HG03108 (cell line): Measurements from ENCODE around the gene PIGR.

ENCODE experiments used
- ATAC-seq: cut with Tn5 transposase; IDR thresholded peaks from one replicate; pipeline ENCODE4 v1.9.1; 2021; ENCODE audit warnings: moderate library complexity; ENCODE audit not compliant: unreplicated experiment

The PIGR gene

GRCh38 chr1:206893380-206893779 is 52.9 kb downstream of the PIGR start:
- ATAC-seq: no peak

GRCh38 chr1:206892351-206892984 is 53.8 kb downstream of the PIGR start:
- ATAC-seq: no peak

GRCh38 chr1:206891412-206891811 is 54.9 kb downstream of the PIGR start:
- no peak for ATAC-seq

GRCh38 chr1:206890125-206891060 is 55.9 kb downstream of the PIGR start:
- no peak for ATAC-seq

GRCh38 chr1:206887701-206888100 is 58.6 kb downstream of the PIGR start:
- ATAC-seq: no peak

GRCh38 chr1:206886831-206887230 is 59.4 kb downstream of the PIGR start:
- ATAC-seq: no peak

- no peak for ATAC-seq
Observed at GRCh38 chr1:206885341-206886060, 60.8 kb downstream of the PIGR start.

GRCh38 chr1:206883876-206884275 is 62.4 kb downstream of the PIGR start:
- no peak for ATAC-seq

- no peak for ATAC-seq
Observed at GRCh38 chr1:206883160-206883559, 63.1 kb downstream of the PIGR start.

- ATAC-seq: no peak
Observed at GRCh38 chr1:206882555-206882954, 63.7 kb downstream of the PIGR start.

- ATAC-seq: no peak
Observed at GRCh38 chr1:206880314-206880713, 66.0 kb downstream of the PIGR start.
